Stomach smooth muscle (tissue), 2 donors: ENCODE data around the gene RABEP2.

Source experiments
- H3K27ac ChIP-seq: one replicate; pipeline ENCODE4 v1.7.0; 2013; ENCODE audit warnings: mild to moderate bottlenecking, low read length, inconsistent platforms
- H3K27me3 ChIP-seq, 2 donors: one replicate each; pipeline ENCODE4 v1.7.0; 2013; ENCODE audit warnings: low read length in 2 of 2; ENCODE audit not compliant: insufficient read depth in 2 of 2, control insufficient read depth in 1 of 2
- H3K36me3 ChIP-seq, 2 donors: one replicate each; pipeline ENCODE4 v1.7.0; 2013; ENCODE audit warnings: low read length in 2 of 2; ENCODE audit not compliant: control insufficient read depth in 2 of 2, insufficient read depth in 2 of 2
- H3K4me1 ChIP-seq: one replicate; pipeline ENCODE4 v1.7.0; 2013; ENCODE audit warnings: low read length; ENCODE audit not compliant: control insufficient read depth, insufficient read depth
- H3K4me3 ChIP-seq, 2 donors: one replicate each; pipeline ENCODE4 v1.7.0; 2013; ENCODE audit warnings: low read length in 2 of 2
- H3K9ac ChIP-seq, 2 donors: one replicate each; pipeline ENCODE4 v1.7.0; 2013; ENCODE audit warnings: low read length in 2 of 2, mild to moderate bottlenecking in 1 of 2
- H3K9me3 ChIP-seq, 2 donors: one replicate each; pipeline ENCODE4 v1.7.0; 2013; ENCODE audit warnings: low read length in 2 of 2; ENCODE audit not compliant: control insufficient read depth in 2 of 2
- donor health status: healthy.
- donor health status: Pancreatic carcinoma.

RABEP2 gene

GRCh38 chr16:28918698-28919097, 6.3 kb downstream of the RABEP2 start:
- Histone ChIP-seq H3K9me3 (no peaks in the 10 kb centered on the region), H3K9ac (no peak overlapping the region), H3K36me3 (peaks cover 3 to 11% of the 10 kb centered on the region in 2 donors), H3K4me1 (no peaks in the 10 kb centered on the region), H3K4me3 (no peak overlapping the region), H3K27ac (no peak overlapping the region), H3K27me3 (no peaks in the 10 kb centered on the region)

GRCh38 chr16:28917095-28917494, 7.9 kb downstream of the RABEP2 start:
- Histone ChIP-seq H3K9ac (no peak overlapping the region), H3K27me3 (no peaks in the 10 kb centered on the region), H3K4me3 (no peak overlapping the region), H3K4me1 (no peaks in the 10 kb centered on the region), H3K27ac (no peak overlapping the region), H3K36me3 (peaks cover 3 to 14% of the 10 kb centered on the region in 2 donors), H3K9me3 (no peaks in the 10 kb centered on the region)

- no peaks in the 10 kb centered on the region for H3K4me1 ChIP-seq
- peaks cover 3 to 14% of the 10 kb centered on the region in 2 donors for H3K36me3 ChIP-seq
- no peaks in the 10 kb centered on the region for H3K9me3 ChIP-seq
- H3K27ac ChIP-seq, result no peak overlapping the region
- no peak overlapping the region for H3K4me3 ChIP-seq
- no peaks in the 10 kb centered on the region for H3K27me3 ChIP-seq
- no peak overlapping the region for H3K9ac ChIP-seq
Measured at GRCh38 chr16:28915181-28915580, 9.9 kb downstream of the RABEP2 start.

- H3K9me3 ChIP-seq, result no peaks in the 10 kb centered on the region
- H3K4me3 ChIP-seq, result no peak overlapping the region
- no peaks in the 10 kb centered on the region for H3K4me1 ChIP-seq
- H3K27ac ChIP-seq, result no peak overlapping the region
- peaks cover 3 to 11% of the 10 kb centered on the region in 2 donors for H3K36me3 ChIP-seq
- H3K9ac ChIP-seq, result no peak overlapping the region
- no peaks in the 10 kb centered on the region for H3K27me3 ChIP-seq
Measured at GRCh38 chr16:28913946-28914724, 10.9 kb downstream of the RABEP2 start.

- no peak overlapping the region for H3K9ac ChIP-seq
- no peaks in the 10 kb centered on the region for H3K4me1 ChIP-seq
- H3K4me3 ChIP-seq, result no peak overlapping the region
- peaks cover 9 to 10% of the 10 kb centered on the region in 2 donors for H3K36me3 ChIP-seq
- H3K9me3 ChIP-seq, result no peaks in the 10 kb centered on the region
- H3K27me3 ChIP-seq, result no peaks in the 10 kb centered on the region
- no peak overlapping the region for H3K27ac ChIP-seq
Measured at GRCh38 chr16:28912558-28912957, 12.5 kb downstream of the RABEP2 start.

GRCh38 chr16:28910086-28911031, 14.7 kb downstream of the RABEP2 start:
- H3K9me3 ChIP-seq, result no peaks in the 10 kb centered on the region
- H3K4me3 ChIP-seq, result no peak overlapping the region
- peaks cover 9 to 10% of the 10 kb centered on the region in 2 donors for H3K36me3 ChIP-seq
- H3K9ac ChIP-seq, result no peak overlapping the region
- H3K27me3 ChIP-seq, result no peaks in the 10 kb centered on the region
- H3K27ac ChIP-seq, result no peak overlapping the region
- H3K4me1 ChIP-seq, result no peaks in the 10 kb centered on the region

- H3K9ac ChIP-seq, result no peak overlapping the region
- no peaks in the 10 kb centered on the region for H3K4me1 ChIP-seq
- H3K27me3 ChIP-seq, result no peaks in the 10 kb centered on the region
- H3K27ac ChIP-seq, result no peak overlapping the region
- H3K9me3 ChIP-seq, result no peaks in the 10 kb centered on the region
- no peak overlapping the region for H3K4me3 ChIP-seq
- peaks cover 6 to 8% of the 10 kb centered on the region in 2 donors for H3K36me3 ChIP-seq
Measured at GRCh38 chr16:28905800-28906372, 19.2 kb downstream of the RABEP2 start.

GRCh38 chr16:28905229-28905754, 19.7 kb downstream of the RABEP2 start:
- H3K4me1 ChIP-seq, result no peaks in the 10 kb centered on the region
- no peak overlapping the region for H3K27ac ChIP-seq
- H3K9me3 ChIP-seq, result no peaks in the 10 kb centered on the region
- no peak overlapping the region for H3K4me3 ChIP-seq
- peaks cover 6 to 8% of the 10 kb centered on the region in 2 donors for H3K36me3 ChIP-seq
- H3K9ac ChIP-seq, result no peak overlapping the region
- H3K27me3 ChIP-seq, result no peaks in the 10 kb centered on the region

- H3K4me3 ChIP-seq, result no peak overlapping the region
- no peak overlapping the region for H3K27ac ChIP-seq
- H3K36me3 ChIP-seq, result peaks cover 6 to 8% of the 10 kb centered on the region in 2 donors
Measured at GRCh38 chr16:28904828-28905227, 20.2 kb downstream of the RABEP2 start.

GRCh38 chr16:28904363-28904762, 20.7 kb downstream of the RABEP2 start:
- no peak overlapping the region for H3K9ac ChIP-seq
- H3K4me1 ChIP-seq, result no peaks in the 10 kb centered on the region
- no peaks in the 10 kb centered on the region for H3K9me3 ChIP-seq
- no peak overlapping the region for H3K4me3 ChIP-seq
- no peak overlapping the region for H3K27ac ChIP-seq
- H3K36me3 ChIP-seq, result peaks cover 6 to 8% of the 10 kb centered on the region in 2 donors
- H3K27me3 ChIP-seq, result no peaks in the 10 kb centered on the region

More at GRCh38 chr16:28904828-28905227, 20.2 kb downstream of the RABEP2 start:
- Histone ChIP-seq H3K4me1 (no peaks in the 10 kb centered on the region), H3K9ac (no peak overlapping the region), H3K9me3 (no peaks in the 10 kb centered on the region), H3K27me3 (no peaks in the 10 kb centered on the region)
